GM04504 (cell line): Measurements from ENCODE around the gene ZNF496.
A peak's percentile ranks its signal among the peaks of the same experiment; 100 is the strongest.
"Not testable (repeated sequence)": the region's sequence is repeated elsewhere in the genome, so short reads cannot be mapped to it uniquely, and the experiment has no call there.

Source experiments
- DNase-seq: peaks from one replicate; pipeline ENCODE4 v3.0.0-alpha.2; 2012; ENCODE audit warnings: low read depth

Gene ZNF496

GRCh38 chr1:247359559-247359958 lies 27.9 kb upstream of the ZNF496 start:
- DNase-seq = no peak

DNA sequence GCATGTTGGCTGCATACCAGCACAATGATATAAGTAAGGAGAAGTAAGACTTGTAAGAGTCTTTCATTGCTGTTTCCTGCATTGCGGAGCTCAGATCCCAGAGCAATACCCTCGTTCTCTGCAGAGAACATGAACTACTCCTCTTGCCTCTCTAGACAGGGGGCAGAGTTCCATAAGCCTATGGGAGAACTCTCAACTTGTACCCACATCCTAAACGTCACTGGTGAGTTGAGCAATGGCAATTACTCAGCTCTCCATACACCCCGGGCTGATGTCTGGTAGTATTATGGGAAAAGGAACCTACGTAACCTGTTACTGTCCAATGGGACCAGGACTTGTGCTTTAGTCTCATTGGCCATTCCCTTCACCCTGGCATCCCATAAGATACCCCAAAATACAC lies 27.3 kb upstream of the ZNF496 start:
- no peak for DNase-seq

GRCh38 chr1:247357781-247358211 lies 26.1 kb upstream of the ZNF496 start:
- no peak for DNase-seq

DNA sequence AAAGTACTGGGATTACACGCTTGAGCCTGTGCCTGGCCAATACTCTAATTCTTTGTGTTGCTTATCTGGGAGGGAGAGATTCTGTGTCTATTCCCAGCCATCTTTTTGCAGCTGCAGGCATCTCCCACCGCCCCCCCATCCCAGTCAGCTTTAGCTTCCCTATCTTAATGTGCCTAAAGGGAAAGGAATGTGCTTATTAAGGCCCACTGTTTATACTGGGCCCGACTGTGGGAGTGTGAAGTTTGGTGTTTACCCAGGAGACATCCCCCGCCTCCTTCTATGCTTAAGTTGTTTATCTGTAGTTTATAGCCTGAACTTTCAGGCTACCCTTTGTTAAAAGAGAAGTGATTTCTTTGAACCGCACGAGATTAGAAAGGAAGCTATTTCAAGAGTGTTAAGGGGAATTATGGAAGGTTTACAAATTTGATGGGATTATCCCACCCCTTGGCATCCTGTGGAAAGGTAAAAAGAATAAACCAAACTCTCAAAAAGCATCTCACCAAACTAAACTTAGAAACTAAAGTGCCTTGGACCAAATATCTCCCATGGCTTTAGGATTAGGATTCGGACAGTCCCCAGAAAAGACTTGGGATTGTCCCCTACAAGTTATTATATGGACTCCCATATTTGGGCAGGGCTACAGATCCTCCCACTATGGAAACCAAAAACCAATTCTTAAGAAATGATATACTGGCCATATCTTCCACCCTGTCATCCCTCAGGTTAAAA lies 25.5 kb upstream of the ZNF496 start:
- no peak for DNase-seq

- not testable (repeated sequence) for DNase-seq
Measured at GRCh38 chr1:247355160-247355559, 23.5 kb upstream of the ZNF496 start.

GRCh38 chr1:247352175-247352574 lies 20.5 kb upstream of the ZNF496 start:
- no peak for DNase-seq

- DNase-seq = no peak
Measured at GRCh38 chr1:247350587-247350986, 18.9 kb upstream of the ZNF496 start.

- DNase-seq = no peak
Measured at GRCh38 chr1:247347477-247348222, 16.0 kb upstream of the ZNF496 start.

DNA sequence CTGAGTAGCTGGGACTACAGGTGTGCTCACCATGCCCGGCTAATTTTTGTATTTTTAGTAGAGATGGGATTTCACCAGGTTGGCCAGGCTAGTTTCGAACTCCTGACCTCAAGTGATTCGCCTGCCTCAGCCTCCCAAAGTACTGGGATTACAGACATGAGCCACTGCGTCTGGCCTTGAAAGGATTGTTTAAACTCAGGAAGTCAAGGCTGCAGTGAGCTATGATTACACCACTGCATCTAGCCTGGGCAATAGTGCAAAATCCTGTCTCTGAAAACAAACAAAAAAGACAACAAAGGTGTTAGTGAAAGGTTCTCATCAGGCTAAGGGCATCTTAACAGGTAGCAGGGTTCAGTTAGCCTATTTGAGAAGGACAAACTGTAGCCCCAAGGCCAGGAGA lies 14.2 kb upstream of the ZNF496 start:
- no peak for DNase-seq

DNA sequence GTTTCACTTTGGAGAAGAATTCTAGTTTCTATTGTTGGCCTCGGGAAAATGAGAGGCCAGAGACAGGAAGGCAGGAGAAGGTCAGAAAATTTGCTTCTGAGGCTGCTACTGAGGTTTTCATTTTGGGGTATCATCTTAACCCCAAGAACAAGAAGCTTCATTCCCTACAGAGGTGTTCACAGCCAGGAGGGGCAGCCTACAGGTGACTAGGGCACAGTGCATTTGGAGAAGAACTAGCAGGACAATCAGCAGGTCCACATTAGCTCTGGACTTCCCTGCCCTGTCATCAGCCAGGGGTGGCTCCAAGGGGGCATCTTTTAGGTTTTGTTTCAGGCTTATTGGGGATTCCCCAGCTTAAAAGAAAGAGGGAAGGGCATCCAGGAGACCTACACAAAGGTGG lies 12.1 kb upstream of the ZNF496 start:
- no peak for DNase-seq

GRCh38 chr1:247338723-247339275 lies 7.1 kb upstream of the ZNF496 start:
- no peak for DNase-seq

DNA sequence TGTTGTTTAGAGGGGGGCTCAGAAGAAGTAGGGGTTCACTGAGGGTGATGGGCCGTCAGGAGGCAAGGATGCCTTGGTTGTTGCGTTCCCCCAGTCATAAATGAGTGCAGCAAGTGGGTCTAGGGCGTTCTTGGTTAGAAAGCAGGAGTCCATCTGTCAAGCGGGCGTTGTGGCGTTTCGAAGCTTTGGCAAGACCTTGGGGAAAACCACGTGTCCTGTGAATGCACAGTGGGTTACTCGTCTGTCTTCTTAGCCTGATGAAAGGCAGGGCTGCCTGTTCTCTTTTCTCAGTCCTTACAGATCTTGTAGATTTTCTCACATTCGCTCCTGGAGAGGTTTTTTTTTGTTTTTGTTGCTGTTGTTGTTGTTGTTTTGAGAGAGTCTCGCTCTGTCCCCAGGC lies 6.3 kb upstream of the ZNF496 start:
- DNase-seq = no peak

DNA sequence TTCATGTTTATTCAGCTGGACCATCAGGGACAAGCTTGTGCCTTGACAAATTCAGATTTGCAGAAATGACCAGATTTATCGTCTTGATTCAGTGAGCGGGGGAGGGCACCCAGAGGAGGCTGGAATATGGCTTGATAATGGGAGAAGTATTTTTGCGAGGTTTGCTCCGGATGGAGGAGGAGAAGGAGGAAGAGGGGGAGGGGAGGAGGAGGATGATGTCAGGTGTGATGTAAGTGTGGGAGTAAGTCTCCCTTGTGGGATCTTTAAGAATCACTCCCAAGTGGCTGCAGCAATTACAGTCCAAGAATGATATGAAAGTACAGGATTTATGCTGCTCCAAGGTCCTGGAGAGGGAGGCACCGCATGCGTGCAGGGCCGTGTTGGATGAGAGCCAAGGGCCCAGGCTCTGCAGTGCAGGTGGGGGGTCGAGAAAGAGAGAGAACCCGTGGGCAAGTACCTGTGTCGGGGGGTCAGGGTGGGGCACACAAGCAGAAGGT lies 5.6 kb upstream of the ZNF496 start:
- DNase-seq = no peak

GRCh38 chr1:247336390-247336789 lies 4.7 kb upstream of the ZNF496 start:
- DNase-seq = no peak

GRCh38 chr1:247335882-247336281 lies 4.2 kb upstream of the ZNF496 start:
- no peak for DNase-seq

DNA sequence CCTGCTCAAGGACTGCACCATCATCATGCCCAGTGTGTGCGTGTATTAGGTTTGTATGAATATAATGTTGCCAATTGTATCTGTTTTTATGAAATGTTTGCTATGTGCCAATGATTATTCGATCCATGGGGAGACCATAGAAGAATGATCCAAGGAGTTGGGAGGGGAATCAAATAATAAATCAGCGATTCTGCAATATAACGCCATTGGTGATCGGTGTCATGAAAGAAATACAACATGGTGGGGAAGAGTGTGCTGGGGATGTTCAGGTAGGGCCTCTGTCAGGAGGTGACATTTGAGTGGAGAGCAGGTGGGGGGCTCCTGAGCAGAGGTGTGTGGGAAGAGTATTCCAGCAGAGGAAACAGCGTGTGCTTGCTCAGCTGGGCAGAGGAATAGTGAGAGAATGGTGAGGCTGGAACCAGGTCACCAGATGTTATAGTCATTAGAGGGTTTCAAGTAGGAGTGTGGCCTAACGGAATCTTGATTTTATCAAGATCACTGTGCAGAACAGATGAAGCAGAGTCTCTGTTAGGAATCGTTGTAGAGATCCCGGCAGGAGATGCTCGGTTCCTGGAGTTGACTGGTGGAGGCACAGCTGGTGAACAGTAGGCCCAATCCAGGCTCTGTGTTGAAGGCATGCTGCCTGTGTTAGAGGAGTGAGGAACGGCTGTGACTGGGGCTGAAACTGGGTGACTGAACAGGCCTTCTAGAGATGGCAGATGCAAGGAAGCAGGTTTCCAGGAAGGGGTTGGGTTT lies 2.9 kb upstream of the ZNF496 start:
- DNase-seq = no peak

DNA sequence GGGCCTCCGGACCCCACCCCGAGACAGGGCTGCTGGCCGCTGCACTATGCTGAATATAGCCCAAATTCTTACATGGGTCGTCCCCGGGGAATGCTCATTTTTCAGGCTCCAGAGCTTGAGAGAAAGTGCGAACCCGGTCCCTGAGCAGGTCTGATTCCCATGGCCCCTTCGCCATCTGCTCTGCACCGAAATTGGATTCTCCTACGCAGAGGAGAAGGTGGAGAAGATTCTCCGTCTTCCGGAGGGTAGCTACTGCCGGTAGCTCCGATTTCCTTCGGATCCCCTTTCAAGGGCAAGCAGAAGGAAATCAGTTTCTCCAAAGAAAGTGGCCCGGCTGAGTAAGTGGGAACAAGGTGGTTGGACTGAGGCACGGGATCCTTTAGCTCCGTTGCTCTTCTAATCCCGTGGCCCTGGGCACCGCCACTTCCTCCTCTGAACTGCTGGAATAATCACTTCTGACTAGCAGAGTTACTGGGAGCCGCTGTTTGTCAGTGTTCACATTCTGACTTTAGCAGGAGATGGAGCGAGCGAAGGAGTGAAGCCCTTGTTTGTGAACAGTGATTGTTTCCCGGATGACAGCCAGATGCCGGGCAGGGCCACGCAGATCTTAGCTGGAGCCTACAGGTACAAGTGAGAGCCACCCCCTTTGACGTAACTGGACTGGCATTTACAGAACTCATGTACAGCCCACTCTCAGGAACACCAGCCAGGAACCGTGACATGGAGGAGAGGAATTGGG lies 1.1 kb upstream of the ZNF496 start:
- no peak for DNase-seq

DNA sequence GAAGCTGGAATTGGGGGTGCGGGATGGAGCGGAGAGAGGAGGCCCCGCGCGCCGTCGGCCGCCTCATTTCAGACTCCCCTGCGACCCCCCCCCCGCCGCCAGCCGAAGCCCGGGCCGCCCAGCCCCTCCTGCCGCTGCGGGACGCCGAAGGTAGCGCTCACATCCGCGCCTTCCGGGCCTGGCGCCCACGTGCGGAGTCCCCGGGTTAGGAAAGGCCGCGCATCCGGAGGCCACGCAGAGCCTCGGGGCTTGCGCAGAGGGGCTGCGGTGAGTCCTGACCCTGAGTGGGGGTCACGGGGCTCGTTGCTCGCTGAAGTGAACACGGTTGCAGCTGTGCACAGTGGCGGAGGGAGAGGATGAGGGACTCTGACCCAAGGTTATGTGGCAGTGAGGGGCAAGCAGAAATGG lies 552 bp upstream of the ZNF496 start:
- peak; percentile 19 for DNase-seq

DNA sequence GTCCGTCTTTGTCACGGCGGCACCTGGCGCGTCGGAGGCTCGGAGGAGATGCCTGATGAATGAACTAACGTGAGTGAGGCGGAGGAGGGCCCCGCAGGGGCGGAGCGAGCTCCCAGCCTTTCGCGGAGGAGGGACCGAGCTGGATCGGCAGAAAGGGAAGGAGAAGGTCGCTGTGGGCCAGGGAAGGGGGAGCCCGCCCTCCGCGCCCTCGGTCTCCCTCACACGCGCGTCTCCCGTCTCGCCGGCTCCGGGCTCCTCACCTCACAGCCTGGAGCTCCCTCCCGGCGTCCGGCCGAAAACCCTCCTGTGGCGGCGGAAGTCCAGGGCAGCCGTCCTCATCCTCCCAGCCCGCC lies 519 bp downstream of the ZNF496 start:
- DNase-seq = peak; percentile 56

DNA sequence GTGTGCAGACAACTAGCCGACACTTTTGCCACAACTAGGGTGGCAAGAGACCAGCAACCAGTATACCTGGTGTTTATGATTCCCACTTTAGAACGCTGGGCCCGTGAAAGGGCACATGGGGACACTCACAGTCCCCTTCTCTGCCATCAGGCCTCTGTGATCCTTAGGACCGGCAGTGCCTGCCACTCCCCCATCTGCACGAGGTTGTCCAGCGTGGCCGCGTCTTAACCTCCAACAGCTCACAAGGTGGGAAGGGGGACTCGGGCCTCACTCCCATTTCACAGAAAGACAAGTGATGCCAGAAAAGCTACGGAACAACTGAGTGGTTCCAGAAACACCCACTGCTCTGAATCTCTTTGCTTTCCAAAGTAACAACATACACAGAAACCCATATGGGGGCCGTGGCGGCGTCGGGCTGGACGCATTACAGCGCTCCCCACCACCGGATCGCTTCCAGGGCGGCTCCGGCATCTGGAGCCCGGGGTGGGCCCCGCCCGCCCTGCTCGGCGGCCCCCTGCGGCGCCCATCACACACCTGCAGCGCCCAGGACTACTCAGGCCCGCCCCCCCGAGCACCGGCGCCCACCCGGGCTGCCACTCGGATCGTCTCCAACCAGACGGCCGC lies 1.0 kb downstream of the ZNF496 start:
- DNase-seq = no peak

- DNase-seq = no peak
Measured at GRCh38 chr1:247329097-247329617, 2.5 kb downstream of the ZNF496 start.
